ENCODE data around the gene FADD. TPM values are rescaled to one million over a fixed set of nuclear protein-coding genes. Genes with fewer than 3 reads are reported as not detected.

FADD gene, protein sequence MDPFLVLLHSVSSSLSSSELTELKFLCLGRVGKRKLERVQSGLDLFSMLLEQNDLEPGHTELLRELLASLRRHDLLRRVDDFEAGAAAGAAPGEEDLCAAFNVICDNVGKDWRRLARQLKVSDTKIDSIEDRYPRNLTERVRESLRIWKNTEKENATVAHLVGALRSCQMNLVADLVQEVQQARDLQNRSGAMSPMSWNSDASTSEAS
- polyA plus RNA-seq (ENCODE audit: insufficient read depth in 1 of 5, insufficient read length in 5 of 5, low replicate concordance in 1 of 5): 10 to 100 TPM; 11.2 to 17.1 (median 12.5) TPM
- long read RNA-seq, donor 1, transcript FADD-201 (2 exons, 1,841 nt): major isoform, 17 of 17 reads
- long read RNA-seq, donor 1, partial matches to known transcripts: 0 of 17 reads
- long read RNA-seq, donor 1, other reads (novel, unspliced or antisense): 0 of 17 reads
- long read RNA-seq, donor 2, transcript FADD-201 (2 exons, 1,841 nt): major isoform, 16 of 16 reads
- long read RNA-seq, donor 2, partial matches to known transcripts: 0 of 16 reads
- long read RNA-seq, donor 2, other reads (novel, unspliced or antisense): 0 of 16 reads
- long read RNA-seq, donor 3, transcript FADD-201 (2 exons, 1,841 nt): major isoform, 12 of 12 reads
- long read RNA-seq, donor 3, partial matches to known transcripts: 0 of 12 reads
- long read RNA-seq, donor 3, other reads (novel, unspliced or antisense): 0 of 12 reads
- long read RNA-seq, donor 4, transcript FADD-201 (2 exons, 1,841 nt): major isoform, 10 of 10 reads
- long read RNA-seq, donor 4, partial matches to known transcripts: 0 of 10 reads
- long read RNA-seq, donor 4, other reads (novel, unspliced or antisense): 0 of 10 reads
- long read RNA-seq, donor 5, transcript FADD-201 (2 exons, 1,841 nt): major isoform, 27 of 27 reads
- long read RNA-seq, donor 5, partial matches to known transcripts: 0 of 27 reads
- long read RNA-seq, donor 5, other reads (novel, unspliced or antisense): 0 of 27 reads
- long read RNA-seq, donor 6, transcript FADD-201 (2 exons, 1,841 nt): major isoform, 27 of 27 reads
- long read RNA-seq, donor 6, partial matches to known transcripts: 0 of 27 reads
- long read RNA-seq, donor 6, other reads (novel, unspliced or antisense): 0 of 27 reads
- long read RNA-seq, donor 7, transcript FADD-201 (2 exons, 1,841 nt): major isoform, 8 of 19 reads
- long read RNA-seq, donor 7, partial matches to known transcripts: 11 of 19 reads
- long read RNA-seq, donor 7, other reads (novel, unspliced or antisense): 0 of 19 reads
- long read RNA-seq, donor 8, transcript FADD-201 (2 exons, 1,841 nt): major isoform, 10 of 10 reads
- long read RNA-seq, donor 8, partial matches to known transcripts: 0 of 10 reads
- long read RNA-seq, donor 8, other reads (novel, unspliced or antisense): 0 of 10 reads

DNA sequence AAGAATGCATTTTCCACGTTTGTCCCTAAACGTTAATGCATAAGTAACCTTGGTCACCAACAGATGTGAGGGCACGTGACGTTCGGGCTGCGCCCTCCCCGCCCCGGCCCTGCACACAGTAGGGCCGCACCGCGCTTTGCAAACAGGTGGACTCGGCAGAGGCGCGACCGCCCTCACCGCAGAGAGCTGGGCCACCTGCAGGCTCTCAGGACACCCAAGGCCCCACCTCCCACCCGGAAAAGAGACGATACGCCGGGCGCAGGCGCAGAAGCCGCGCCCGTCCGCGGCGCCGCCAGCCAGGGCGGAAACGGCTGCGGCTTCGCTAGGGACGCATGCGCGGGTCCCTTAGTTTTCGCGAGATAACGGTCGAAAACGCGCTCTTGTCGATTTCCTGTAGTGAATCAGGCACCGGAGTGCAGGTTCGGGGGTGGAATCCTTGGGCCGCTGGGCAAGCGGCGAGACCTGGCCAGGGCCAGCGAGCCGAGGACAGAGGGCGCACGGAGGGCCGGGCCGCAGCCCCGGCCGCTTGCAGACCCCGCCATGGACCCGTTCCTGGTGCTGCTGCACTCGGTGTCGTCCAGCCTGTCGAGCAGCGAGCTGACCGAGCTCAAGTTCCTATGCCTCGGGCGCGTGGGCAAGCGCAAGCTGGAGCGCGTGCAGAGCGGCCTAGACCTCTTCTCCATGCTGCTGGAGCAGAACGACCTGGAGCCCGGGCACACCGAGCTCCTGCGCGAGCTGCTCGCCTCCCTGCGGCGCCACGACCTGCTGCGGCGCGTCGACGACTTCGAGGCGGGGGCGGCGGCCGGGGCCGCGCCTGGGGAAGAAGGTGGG is at the start of gene FADD:
FADD (plus strand) TSS at position 377 of the 831 bp plus-strand sequence; CDS start at position 541, 164 bp downstream.
- peak; percentile 92 to 93 for DNase-seq

DNA sequence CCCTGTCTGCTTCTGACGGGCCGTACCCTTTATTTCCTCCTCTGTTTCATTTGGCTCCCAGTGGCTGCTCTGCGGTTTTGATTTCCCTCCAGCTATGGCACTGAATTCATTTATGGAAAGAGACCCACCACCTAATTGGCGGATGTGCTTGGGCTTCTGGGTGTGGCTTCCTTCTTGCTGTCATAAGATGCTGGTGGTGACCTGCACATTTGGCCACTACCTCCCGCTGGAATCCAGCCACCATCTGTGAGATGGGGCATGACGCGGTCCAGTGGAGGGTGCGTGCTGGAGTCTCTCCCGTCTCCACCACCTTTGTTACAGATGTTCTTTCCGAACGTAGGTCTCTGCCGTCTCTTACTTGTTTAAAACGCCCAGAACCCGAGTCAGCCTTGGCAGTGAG is 47.7 kb upstream of the FADD start:
- no peak for DNase-seq

GRCh38 chr11:70156291-70157037 is 46.6 kb upstream of the FADD start:
- DNase-seq: no peak

- no peak for DNase-seq
Measured at GRCh38 chr11:70158201-70158600, 44.9 kb upstream of the FADD start.

- DNase-seq: no peak
Measured at GRCh38 chr11:70158757-70159389, 44.2 kb upstream of the FADD start.

DNA sequence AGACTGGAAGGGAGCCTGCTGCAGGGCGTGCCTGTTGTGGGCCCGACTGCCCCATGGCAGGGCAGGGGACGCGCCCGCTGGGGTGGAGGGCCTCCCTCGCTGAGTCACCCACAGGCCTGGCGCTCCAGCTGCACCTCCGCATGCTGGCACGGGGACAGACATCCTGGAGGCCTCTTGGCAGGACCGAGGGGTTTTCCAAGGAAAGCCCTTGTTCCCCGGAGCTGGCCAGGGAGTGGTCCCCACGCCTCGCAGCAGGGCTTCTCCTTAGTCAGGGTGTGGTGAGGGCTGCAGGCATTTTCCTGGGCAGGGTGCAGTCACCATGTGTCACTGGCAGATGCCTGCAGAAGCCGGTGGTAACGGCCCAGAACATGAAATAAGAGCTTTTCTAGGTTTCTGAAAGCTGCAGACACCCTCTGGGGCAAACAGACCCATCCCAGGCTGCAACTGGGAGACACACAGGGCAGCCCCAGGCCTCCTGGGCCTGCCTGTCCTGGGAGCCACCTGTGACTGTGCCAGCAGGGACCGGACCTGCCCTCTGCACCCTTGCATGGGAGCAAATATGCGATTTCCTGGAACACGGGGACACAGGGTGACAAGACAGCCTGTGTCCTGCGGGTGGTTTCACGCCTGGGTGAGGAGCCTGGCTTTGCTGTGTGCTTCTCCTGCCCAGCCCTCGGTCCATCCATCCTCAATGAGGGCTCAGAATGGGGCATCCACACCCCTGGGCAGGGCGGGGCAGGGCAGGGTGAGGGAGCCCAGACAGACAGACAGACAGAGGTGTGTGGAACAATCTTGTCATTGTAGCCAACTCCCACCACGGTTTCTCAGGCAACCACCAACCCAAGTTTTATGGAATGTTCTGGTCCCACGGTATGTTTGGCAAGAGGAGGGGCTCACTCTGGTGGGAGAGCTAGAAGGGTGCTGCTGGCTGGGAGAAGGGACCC is 43.2 kb upstream of the FADD start:
- DNase-seq: no peak

DNA sequence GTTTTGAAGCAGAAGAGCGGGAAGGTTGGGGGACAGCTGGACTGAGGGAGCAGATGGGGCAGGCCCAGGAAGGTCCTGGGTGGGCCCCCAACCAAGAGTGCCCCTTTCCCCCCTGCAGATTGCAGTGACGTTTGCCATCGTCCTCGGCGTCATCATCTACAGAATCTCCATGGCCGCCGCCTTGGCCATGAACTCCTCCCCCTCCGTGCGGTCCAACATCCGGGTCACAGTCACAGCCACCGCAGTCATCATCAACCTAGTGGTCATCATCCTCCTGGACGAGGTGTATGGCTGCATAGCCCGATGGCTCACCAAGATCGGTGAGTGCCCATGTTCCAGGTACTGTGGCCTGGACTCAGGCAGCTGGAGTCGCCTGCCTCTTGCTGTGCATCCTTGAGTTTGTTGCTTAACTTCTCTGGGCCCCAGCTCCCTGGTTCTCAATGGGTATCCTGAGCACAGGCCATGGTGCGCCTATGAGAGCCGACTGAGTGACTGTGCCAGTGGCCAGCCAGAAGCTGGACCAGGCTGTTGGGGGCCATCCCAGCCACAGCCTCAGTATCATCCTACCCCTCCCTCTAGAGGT is 42.0 kb upstream of the FADD start:
- DNase-seq: no peak

DNA sequence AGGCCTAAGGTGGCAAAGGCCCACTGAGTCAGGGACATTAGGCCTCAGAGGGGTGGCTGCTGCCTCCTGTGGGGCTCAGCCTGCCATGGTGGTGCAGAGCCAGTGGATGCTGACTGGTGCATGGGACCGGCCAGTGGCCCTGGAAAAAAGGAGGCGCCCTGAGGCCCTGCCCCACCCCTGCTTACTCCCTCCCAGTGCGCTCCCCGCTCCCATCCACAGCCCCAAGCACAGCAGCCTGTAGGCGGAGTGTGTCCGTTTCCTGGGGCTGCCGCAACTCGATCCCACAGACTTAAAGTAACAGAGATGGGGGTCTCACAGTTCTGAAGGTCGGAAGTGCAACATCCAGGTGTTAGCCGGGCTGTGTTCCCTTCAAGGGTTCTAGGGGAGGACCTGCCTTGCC is 38.4 kb upstream of the FADD start:
- DNase-seq: no peak

GRCh38 chr11:70167120-70167519 is 36.0 kb upstream of the FADD start:
- DNase-seq: no peak

- DNase-seq: no peak
Measured at GRCh38 chr11:70167723-70168404, 35.2 kb upstream of the FADD start.

GRCh38 chr11:70168405-70168754 is 34.7 kb upstream of the FADD start:
- DNase-seq: no peak

- no peak for DNase-seq
Measured at GRCh38 chr11:70169127-70169526, 34.0 kb upstream of the FADD start.

DNA sequence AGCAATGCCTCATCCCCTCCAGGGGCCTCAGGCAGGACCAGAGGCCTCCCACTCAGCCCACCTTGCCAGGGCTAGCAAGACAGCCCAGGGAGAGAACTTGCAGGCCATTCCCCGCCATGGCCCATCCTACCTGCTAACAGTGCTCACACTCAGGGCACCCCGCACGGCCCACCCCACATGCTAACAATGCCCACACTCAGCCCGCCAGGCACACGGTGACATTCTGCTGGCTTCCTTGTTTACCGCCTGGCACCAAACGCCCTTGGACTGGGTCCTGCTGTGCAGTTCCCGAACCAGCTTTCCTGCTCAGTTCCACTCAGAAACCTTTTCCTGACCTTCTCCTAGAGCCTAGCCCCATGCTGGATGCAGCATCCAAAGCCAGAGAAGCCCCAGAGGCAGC is 33.5 kb upstream of the FADD start:
- DNase-seq: no peak

GRCh38 chr11:70170596-70171210 is 32.4 kb upstream of the FADD start:
- no peak for DNase-seq

DNA sequence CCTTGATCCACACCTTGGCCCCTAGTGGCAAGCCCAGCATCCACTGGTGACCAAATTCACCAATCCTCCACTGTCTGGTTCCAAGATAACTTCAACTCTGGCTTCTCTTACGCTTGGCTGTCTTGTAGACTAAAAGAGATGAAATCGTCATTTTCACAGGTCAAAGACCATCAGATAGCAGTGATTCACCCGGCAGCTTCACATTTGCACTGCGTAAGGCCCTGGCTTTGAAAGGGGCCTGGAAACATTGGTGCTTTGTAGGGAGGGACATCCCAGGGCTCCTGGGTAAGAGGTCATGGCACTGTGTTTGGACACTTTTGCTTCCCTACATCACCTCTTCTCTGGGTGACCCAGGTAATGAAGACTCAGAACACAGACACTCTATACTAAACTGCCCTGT is 30.1 kb upstream of the FADD start:
- DNase-seq: no peak

- DNase-seq: no peak
Measured at GRCh38 chr11:70174547-70175235, 28.4 kb upstream of the FADD start.

Data from right lung (tissue), 10 donors.